HFFc6 (cell line): Measurements from ENCODE around the gene SLC25A25. TPM values are rescaled to one million over a fixed set of nuclear protein-coding genes. Genes with fewer than 3 reads are reported as not detected.
"Not testable (repeated sequence)": the region's sequence is repeated elsewhere in the genome, so short reads cannot be mapped to it uniquely, and the experiment has no call there.

ENCODE experiments used
- DNase-seq: peaks from one replicate; pipeline ENCODE4 v3.0.0-alpha.2; 2018
- H3K27ac Mint-ChIP-seq: 2 replicates; pipeline ENCODE4 v1.8.0; 2020; ENCODE audit warnings: mild to moderate bottlenecking, mixed read lengths
- H3K27me3 Mint-ChIP-seq: 2 replicates; pipeline ENCODE4 v1.8.0; 2021; ENCODE audit warnings: mild to moderate bottlenecking, moderate library complexity, mixed read lengths; ENCODE audit not compliant: insufficient read depth
- H3K36me3 Mint-ChIP-seq: 2 replicates; pipeline ENCODE4 v1.8.0; 2021; ENCODE audit warnings: low read depth, mixed read lengths
- H3K4me1 Mint-ChIP-seq: 2 replicates; pipeline ENCODE4 v1.8.0; 2020; ENCODE audit warnings: low read depth, mixed read lengths
- H3K4me3 Mint-ChIP-seq: 2 replicates; pipeline ENCODE4 v1.8.0; 2020; ENCODE audit warnings: mild to moderate bottlenecking, moderate library complexity, mixed read lengths
- H3K9me3 Mint-ChIP-seq: 2 replicates; pipeline ENCODE4 v1.8.0; 2020; ENCODE audit warnings: mild to moderate bottlenecking, mixed read lengths
- CTCF ChIP-seq: fragments of 200-600 bp; sonication (generic); IDR thresholded peaks from 2 replicates; pipeline ENCODE4 v1.5.0; 2021; ENCODE audit warnings: antibody characterized with exemption, mild to moderate bottlenecking
- total RNA-seq, 6 experiments: library from RNA; stranded (reverse); fragmentation: NEBNext Ultra II Directional; extraction: Animal tissue kit (Norgen Biotek cat#: 25700); gene quantifications; 2 replicates in 1 of 6; 3 replicates in 5 of 6; pipeline ENCODE4 v1.2.3, GENCODE V29; 2021

SLC25A25 gene
- total RNA-seq, 6 experiments from 2014 or later: 16.5 to 20.7 (median 18.4) TPM

DNA sequence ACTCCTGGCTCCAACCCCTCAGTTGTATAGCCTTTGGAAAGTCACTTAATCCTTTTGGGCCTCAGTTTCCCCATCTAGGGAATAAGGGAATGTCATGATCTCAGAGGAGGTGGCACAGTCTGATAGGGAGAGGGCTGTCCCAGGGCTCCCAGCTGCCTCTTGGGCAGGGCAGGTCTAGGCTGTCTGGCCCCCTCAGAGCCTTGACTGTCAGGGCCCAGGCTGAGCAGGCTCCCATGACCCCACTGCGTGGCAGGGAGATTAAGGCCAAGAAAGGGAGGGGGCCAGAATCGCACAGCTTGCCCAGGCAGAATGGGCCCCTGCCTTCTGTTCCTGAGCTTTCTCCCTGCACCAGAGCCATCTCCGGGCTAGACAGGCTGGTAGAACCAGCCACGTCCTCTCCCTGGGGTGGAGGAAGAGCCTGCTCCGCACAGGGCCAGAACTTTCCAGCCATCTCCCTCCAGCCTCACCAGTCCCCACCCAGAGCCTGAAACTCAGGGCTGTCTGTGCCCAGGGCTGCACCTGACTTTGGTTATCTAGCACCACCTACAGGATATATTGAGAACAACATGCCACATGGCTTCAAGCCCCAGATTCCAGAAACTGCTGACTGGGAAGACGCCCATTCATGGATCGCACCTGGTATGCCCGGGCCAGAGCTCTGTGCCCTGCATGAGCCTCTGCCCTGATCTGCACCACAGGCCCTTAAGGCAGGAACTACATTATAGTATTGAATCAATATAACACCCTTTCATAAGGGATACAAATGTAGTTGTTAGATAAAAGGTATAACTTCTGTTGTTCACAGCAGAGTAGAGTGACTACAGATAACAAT, 33.0 kb upstream of the SLC25A25 start:
- Mint-ChIP-seq H3K36me3 (no peaks in the 10 kb centered on the region), H3K27ac (peak overlapping the region; percentile 48; the same call in 1 of the 2 replicates), H3K4me3 (no peak overlapping the region), H3K9me3 (no peaks in the 10 kb centered on the region), H3K4me1 (peaks cover 12% of the 10 kb centered on the region), H3K27me3 (no peaks in the 10 kb centered on the region; the same call in 1 of the 2 replicates)
- DNase-seq: peak; percentile 65
- TF ChIP-seq CTCF: peak; percentile 96

GRCh38 chr9:128036522-128036921, 31.5 kb upstream of the SLC25A25 start:
- H3K27me3 Mint-ChIP-seq, H3K4me3 Mint-ChIP-seq, H3K27ac Mint-ChIP-seq, DNase-seq, H3K36me3 Mint-ChIP-seq, H3K9me3 Mint-ChIP-seq: not testable (repeated sequence)
- peaks cover 12% of the 10 kb centered on the region for H3K4me1 Mint-ChIP-seq

DNA sequence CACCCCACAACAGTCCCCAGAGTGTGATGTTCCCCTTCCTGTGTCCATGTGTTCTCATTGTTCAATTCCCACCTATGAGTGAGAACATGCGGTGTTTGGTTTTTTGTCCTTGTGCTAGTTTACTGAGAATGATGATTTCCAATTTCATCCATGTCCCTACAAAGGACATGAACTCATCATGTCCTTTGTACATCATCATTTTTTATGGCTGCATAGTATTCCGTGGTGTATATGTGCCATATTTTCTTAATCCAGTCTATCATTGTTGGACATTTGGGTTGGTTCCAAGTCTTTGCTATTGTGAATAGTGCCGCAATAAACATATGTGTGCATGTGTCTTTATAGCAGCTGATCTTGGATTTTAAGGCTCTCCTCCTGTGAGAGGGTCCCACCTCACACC, 27.2 kb upstream of the SLC25A25 start:
- not testable (repeated sequence) for H3K4me1 Mint-ChIP-seq, H3K9me3 Mint-ChIP-seq, DNase-seq

GRCh38 chr9:128042043-128042442, 26.0 kb upstream of the SLC25A25 start:
- Mint-ChIP-seq H3K4me1 (no peaks in the 10 kb centered on the region), H3K4me3 (no peak overlapping the region), H3K27me3 (peaks cover 6% of the 10 kb centered on the region), H3K27ac (no peak overlapping the region), H3K9me3 (no peaks in the 10 kb centered on the region), H3K36me3 (no peaks in the 10 kb centered on the region)
- TF ChIP-seq CTCF: no peak
- DNase-seq: no peak

More for the DNA sequence above, 27.2 kb upstream of the SLC25A25 start:
- not testable (repeated sequence) for H3K36me3 Mint-ChIP-seq, H3K27me3 Mint-ChIP-seq, H3K27ac Mint-ChIP-seq, H3K4me3 Mint-ChIP-seq

DNA sequence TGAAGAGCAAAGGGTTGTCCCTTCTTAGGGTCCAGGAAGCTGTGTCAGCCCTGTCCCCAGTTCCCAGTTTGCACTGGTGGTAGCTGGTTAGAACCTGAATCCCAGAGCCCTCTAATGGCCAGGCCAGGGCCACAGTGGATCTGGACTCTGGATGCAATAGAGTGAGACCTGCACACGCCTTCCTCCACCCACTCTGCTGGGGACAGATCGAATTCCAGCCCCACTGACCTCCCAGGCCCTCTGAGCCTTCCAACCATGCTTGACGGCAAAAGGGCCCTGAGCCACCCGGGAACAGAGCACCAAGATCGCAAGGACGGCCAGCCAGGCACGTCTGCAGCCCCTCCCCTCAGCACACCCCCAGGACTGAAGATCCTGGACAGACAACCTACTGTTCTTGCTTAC, 24.6 kb upstream of the SLC25A25 start:
- TF ChIP-seq CTCF: no peak
- Mint-ChIP-seq H3K36me3 (no peaks in the 10 kb centered on the region), H3K27me3 (peaks cover 8% of the 10 kb centered on the region), H3K4me1 (no peaks in the 10 kb centered on the region), H3K9me3 (no peaks in the 10 kb centered on the region), H3K4me3 (no peak overlapping the region), H3K27ac (no peak overlapping the region)
- DNase-seq: no peak

GRCh38 chr9:128045409-128045808, 22.6 kb upstream of the SLC25A25 start:
- H3K36me3 Mint-ChIP-seq, H3K27me3 Mint-ChIP-seq, H3K9me3 Mint-ChIP-seq, H3K4me1 Mint-ChIP-seq, H3K4me3 Mint-ChIP-seq, DNase-seq, H3K27ac Mint-ChIP-seq: not testable (repeated sequence)

- H3K27me3 Mint-ChIP-seq: peaks cover 10% of the 10 kb centered on the region; the same call in 1 of the 2 replicates
- peaks cover 12% of the 10 kb centered on the region for H3K4me1 Mint-ChIP-seq
- no peak overlapping the region for H3K27ac Mint-ChIP-seq
- no peak for TF ChIP-seq CTCF
- no peak overlapping the region for H3K4me3 Mint-ChIP-seq
- no peaks in the 10 kb centered on the region for H3K36me3 Mint-ChIP-seq
- no peaks in the 10 kb centered on the region for H3K9me3 Mint-ChIP-seq
- no peak for DNase-seq
Measured at GRCh38 chr9:128045831-128046230, 22.2 kb upstream of the SLC25A25 start.
